Osteocyte (in vitro differentiated cells): Measurements from ENCODE around the gene ABCG2. TPM values are rescaled to one million over a fixed set of nuclear protein-coding genes. Genes with fewer than 3 reads are reported as not detected.

ENCODE experiments used
- DNase-seq: peaks from one replicate; pipeline ENCODE4 v3.0.0; 2021; ENCODE audit warnings: mixed read lengths; ENCODE audit not compliant: unreplicated experiment; ENCODE audit errors: extremely low spot score
- H3K27ac Mint-ChIP-seq: one replicate; pipeline ENCODE4 v1.8.0; 2021; ENCODE audit warnings: mild to moderate bottlenecking, mixed read lengths; ENCODE audit not compliant: unreplicated experiment
- H3K27me3 Mint-ChIP-seq: one replicate; pipeline ENCODE4 v1.8.0; 2021; ENCODE audit warnings: mixed read lengths; ENCODE audit not compliant: unreplicated experiment
- H3K36me3 Mint-ChIP-seq: one replicate; pipeline ENCODE4 v1.8.0; 2021; ENCODE audit warnings: mixed read lengths; ENCODE audit not compliant: unreplicated experiment
- H3K4me1 Mint-ChIP-seq: one replicate; pipeline ENCODE4 v1.8.0; 2021; ENCODE audit warnings: mixed read lengths; ENCODE audit not compliant: unreplicated experiment
- H3K4me3 Mint-ChIP-seq: one replicate; pipeline ENCODE4 v1.8.0; 2021; ENCODE audit warnings: mild to moderate bottlenecking, moderate library complexity, mixed read lengths; ENCODE audit not compliant: unreplicated experiment
- H3K9me3 Mint-ChIP-seq: one replicate; pipeline ENCODE4 v1.8.0; 2021; ENCODE audit warnings: mixed read lengths; ENCODE audit not compliant: unreplicated experiment
- CTCF ChIP-seq: fragments of 200-600 bp; sonication (generic); IDR thresholded peaks from 2 replicates; pipeline ENCODE4 v1.5.0; 2021; ENCODE audit warnings: antibody characterized with exemption, mild to moderate bottlenecking, moderate library complexity
- total RNA-seq: library from RNA; stranded (reverse); gene quantifications from 2 replicates; pipeline ENCODE4 v1.2.1, GENCODE V29; 2021

The ABCG2 gene
- total RNA-seq, 1 donor from 2014 or later, result 0.24 TPM

- Mint-ChIP-seq H3K27ac (no peak overlapping the region), H3K4me3 (no peak overlapping the region), H3K27me3 (no peaks in the 10 kb centered on the region), H3K36me3 (peaks cover 35% of the 10 kb centered on the region), H3K4me1 (no peaks in the 10 kb centered on the region), H3K9me3 (no peaks in the 10 kb centered on the region)
- DNase-seq, result no peak
- no peak for TF ChIP-seq CTCF
Observed at GRCh38 chr4:88062311-88062710, 96.1 kb downstream of the ABCG2 start.

- H3K27ac Mint-ChIP-seq, result no peak overlapping the region
- DNase-seq, result no peak
- H3K27me3 Mint-ChIP-seq, result no peaks in the 10 kb centered on the region
- no peak overlapping the region for H3K4me3 Mint-ChIP-seq
- no peak for TF ChIP-seq CTCF
- H3K4me1 Mint-ChIP-seq, result no peaks in the 10 kb centered on the region
- H3K36me3 Mint-ChIP-seq, result peaks cover 34% of the 10 kb centered on the region
- no peaks in the 10 kb centered on the region for H3K9me3 Mint-ChIP-seq
Observed at GRCh38 chr4:88060431-88060830, 98.0 kb downstream of the ABCG2 start.

GRCh38 chr4:88059766-88060165 lies 98.7 kb downstream of the ABCG2 start:
- H3K27me3 Mint-ChIP-seq, result no peaks in the 10 kb centered on the region
- no peak for TF ChIP-seq CTCF
- DNase-seq, result no peak
- peaks cover 33% of the 10 kb centered on the region for H3K36me3 Mint-ChIP-seq
- no peaks in the 10 kb centered on the region for H3K9me3 Mint-ChIP-seq
- no peaks in the 10 kb centered on the region for H3K4me1 Mint-ChIP-seq
- no peak overlapping the region for H3K27ac Mint-ChIP-seq
- no peak overlapping the region for H3K4me3 Mint-ChIP-seq

GRCh38 chr4:88058295-88058694 lies 100.1 kb downstream of the ABCG2 start:
- no peak for DNase-seq
- Mint-ChIP-seq H3K4me3 (no peak overlapping the region), H3K9me3 (no peaks in the 10 kb centered on the region), H3K4me1 (no peaks in the 10 kb centered on the region), H3K36me3 (peaks cover 31% of the 10 kb centered on the region), H3K27ac (no peak overlapping the region), H3K27me3 (no peaks in the 10 kb centered on the region)
- no peak for TF ChIP-seq CTCF

- Mint-ChIP-seq H3K9me3 (no peaks in the 10 kb centered on the region), H3K27me3 (no peaks in the 10 kb centered on the region)
Observed at GRCh38 chr4:88054901-88055300, 103.5 kb downstream of the ABCG2 start.

More at GRCh38 chr4:88054901-88055300, 103.5 kb downstream of the ABCG2 start:
- DNase-seq, result no peak
- Mint-ChIP-seq H3K36me3 (peaks cover 43% of the 10 kb centered on the region), H3K27ac (no peak overlapping the region), H3K4me1 (no peaks in the 10 kb centered on the region), H3K4me3 (no peak overlapping the region)
- TF ChIP-seq CTCF, result peak; percentile 49
